ENCODE measurements around the gene HSPA5.

HSPA5 gene

DNA sequence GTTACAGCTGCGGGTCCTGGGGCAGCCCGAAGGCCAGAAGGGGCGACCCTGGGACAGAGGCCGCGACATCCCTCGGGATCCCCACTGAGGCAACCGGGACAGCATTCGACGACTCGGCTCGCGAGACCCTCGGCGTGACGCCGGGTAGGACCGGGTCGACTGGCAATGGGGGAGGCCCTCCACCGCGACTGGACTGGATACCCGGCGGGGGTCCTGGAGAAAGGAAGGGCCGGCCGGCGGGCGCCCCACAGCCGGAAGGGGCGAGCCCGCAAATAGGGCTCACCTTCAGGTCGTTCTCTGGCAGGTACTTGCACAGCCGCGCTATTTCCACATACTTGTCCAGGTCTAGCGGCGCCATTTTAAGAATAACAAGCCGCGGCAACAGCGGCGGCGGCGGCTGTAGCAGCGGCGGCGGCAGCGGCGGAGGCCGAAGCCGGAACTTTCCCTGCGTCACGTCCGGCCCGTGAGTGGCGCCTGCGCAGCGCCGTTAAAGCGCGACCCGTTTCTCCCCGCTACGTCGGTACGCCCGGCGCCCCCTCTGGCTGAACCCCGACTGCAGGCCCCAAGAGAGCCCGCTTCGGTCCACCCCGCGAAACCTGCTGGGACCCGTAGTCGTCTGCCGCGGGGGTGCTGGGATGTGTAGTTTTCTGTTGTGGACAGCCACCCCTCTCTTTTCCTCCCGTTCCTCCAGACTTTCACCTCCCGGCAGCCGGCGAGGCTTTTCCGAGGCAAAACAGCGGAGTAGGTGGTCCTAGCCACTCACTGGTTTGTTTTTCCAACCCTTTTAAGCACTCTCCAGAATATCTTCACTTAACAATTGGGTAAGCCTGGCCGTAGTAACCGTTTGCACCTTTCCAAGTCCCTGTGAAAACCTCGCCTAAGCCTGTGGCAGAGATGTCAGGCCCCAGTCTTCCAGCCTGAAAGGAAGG lies 51.5 kb downstream of the HSPA5 start, which contains the start of gene PPP6C:
Gene PPP6C, minus strand, starts transcription at position 443 of the 929 bp plus-strand sequence. Its CDS starts 85 bp downstream, at position 358.
- peak; percentile 98 for DNase-seq

DNA sequence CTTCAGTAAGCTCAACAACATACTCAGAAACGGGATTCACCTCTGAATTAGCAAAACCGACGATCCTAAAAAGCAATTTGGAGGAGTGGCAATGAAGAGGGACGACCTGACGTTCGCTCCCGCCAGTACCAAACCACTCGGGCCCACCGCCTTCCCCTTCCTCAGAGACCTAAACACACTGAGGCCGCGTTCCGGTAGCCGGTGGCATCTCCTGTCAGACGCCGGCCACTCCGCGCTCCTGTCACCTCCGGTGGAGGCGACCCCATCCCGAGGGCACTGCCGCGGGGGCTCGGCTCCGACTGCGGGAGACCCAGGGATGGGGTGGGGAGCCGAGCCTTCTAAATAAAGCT lies 52.2 kb downstream of the HSPA5 start:
- DNase-seq = peak; percentile 59

Measured in hematopoietic multipotent progenitor cell treated with erythropoietin and hydrocortisone succinate and interleukin-3 and kit ligand, for 6 days (in vitro differentiated cells).